GM12874 (cell line): ENCODE results near the gene CDH23.

Experiments used
- TF ChIP-seq, protein P1 (sequence below): IDR thresholded peaks from 2 replicates; pipeline ENCODE4 v1.5.1; 2011; ENCODE audit warnings: low read depth, mild to moderate bottlenecking, control low read depth, low read length, moderate library complexity; ENCODE audit not compliant: insufficient read depth

Gene CDH23

DNA sequence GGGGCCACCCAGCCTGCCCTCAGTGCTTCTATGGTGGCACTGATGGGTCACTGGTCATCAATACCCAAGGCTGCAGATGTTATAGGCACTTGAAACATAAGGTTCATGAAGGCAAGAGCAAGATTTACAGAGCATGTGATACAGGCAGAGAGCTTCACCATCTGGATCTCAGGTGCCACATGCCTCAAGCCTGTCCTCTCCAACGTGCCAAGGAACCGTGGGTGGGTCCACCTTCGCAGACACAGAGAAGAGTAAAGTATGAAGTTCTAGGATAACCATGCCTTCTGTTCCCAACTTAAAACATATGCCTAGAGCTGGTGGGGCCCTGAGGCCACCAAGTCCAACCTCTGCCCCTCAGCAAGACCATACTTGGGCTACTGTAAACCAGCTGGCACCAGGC, 26.7 kb upstream of the CDH23 start:
- TF ChIP-seq, protein P1, sequence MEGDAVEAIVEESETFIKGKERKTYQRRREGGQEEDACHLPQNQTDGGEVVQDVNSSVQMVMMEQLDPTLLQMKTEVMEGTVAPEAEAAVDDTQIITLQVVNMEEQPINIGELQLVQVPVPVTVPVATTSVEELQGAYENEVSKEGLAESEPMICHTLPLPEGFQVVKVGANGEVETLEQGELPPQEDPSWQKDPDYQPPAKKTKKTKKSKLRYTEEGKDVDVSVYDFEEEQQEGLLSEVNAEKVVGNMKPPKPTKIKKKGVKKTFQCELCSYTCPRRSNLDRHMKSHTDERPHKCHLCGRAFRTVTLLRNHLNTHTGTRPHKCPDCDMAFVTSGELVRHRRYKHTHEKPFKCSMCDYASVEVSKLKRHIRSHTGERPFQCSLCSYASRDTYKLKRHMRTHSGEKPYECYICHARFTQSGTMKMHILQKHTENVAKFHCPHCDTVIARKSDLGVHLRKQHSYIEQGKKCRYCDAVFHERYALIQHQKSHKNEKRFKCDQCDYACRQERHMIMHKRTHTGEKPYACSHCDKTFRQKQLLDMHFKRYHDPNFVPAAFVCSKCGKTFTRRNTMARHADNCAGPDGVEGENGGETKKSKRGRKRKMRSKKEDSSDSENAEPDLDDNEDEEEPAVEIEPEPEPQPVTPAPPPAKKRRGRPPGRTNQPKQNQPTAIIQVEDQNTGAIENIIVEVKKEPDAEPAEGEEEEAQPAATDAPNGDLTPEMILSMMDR, result no peak

DNA sequence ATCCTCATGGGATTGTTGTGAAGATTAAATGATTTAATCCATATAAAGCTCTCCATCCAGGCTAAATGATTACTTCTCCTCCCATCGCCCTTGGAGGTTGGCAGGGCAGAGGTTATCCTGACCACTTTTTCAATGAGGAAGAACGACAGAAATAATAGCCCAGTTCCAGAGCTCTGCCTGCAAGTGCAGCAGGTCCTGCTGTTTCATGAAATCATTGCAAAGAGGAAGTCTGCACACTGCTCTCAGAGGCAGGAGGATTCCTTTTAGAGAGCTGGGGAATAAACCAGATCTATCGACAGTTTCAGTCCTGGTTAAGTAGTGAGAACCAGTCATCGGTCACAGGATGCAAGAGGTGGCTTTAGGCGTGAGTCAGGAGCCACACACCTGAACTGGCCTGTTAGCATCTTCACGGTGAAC, 25.0 kb upstream of the CDH23 start:
- TF ChIP-seq, protein P1, result no peak

DNA sequence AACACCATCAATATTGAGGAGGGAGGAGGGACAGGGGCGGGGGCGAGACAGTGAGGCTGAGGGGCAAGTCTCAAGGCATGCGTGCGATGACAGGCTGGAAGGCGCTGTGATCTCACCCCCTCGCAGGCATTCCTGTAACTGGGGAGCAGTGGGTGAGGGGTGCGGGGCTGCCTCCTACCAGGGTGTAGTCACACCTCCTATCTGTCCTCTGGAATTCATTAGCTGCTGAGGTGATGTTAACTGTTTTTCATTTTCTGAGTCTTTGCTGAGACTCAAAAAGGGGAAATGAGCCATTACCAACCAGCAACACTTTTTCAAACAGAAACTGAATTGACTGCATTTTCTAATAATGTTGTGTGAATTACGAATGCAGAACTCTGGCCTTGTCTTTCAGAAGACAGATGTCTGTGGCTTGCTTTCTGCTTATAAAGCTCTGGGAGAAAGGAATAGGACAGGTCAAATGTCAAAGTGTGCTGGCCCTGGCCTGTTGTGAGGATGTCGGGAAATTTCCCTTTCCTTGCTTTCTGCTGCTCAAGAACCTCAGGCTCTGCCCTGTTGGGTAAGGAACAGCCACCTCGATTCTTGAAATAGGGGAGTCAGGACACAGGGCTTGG, 23.7 kb upstream of the CDH23 start:
- TF ChIP-seq, protein P1, result no peak

DNA sequence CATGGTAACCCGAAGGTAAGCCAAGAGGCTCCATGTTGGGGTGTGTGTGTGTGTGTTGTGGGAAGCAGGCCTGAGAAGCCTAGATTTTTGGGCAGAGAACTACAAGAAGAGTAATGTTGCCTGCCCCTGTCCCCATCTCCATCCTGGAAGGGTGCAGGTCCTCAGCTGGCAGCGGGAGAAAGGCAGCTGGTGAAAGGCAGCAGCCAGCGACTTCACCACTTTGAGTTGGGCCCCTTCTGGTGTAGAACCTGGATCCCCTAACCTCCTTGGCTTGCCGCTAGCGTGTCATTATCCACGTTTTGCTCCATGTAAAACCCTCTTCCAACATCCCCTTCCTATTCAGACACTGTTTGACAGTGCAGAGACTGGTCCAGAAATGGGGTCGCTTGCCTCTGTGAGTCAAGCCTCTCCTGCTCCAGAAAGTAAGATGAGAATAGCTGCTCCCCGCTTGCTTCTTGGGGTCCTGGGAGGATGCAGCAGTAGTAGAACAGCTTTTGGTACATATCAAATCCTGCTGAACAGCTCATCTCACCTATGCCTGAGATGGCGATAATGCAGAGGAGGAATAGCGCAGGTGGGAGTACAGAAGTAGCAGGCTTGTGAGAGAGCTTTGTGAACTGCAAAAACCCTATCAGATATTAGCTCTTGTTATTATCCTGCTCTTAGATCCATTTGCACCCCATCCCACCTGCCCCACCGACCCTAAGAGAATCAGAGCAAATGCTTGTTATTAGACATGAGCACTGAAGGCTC, 22.1 kb upstream of the CDH23 start:
- TF ChIP-seq, protein P1, result no peak

DNA sequence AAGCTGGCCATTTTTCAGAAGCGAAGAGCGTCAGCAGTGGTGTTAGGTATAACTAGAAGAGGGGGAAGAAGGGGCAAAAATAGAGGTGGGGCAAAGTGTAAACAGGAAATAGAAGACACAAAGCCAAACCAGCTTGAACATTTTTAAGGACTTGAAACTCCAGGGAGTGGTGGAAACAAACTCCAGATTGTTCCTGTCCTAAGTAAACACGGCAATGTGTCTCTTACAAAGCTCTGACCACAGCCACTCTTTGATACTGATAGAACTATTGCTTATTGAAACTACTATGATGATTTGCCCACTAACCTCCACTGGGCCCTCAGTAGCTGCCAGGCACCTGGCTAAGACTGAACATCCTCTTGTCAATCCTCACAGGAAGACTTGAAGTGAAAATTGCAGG, 20.8 kb upstream of the CDH23 start:
- TF ChIP-seq, protein P1, result no peak

DNA sequence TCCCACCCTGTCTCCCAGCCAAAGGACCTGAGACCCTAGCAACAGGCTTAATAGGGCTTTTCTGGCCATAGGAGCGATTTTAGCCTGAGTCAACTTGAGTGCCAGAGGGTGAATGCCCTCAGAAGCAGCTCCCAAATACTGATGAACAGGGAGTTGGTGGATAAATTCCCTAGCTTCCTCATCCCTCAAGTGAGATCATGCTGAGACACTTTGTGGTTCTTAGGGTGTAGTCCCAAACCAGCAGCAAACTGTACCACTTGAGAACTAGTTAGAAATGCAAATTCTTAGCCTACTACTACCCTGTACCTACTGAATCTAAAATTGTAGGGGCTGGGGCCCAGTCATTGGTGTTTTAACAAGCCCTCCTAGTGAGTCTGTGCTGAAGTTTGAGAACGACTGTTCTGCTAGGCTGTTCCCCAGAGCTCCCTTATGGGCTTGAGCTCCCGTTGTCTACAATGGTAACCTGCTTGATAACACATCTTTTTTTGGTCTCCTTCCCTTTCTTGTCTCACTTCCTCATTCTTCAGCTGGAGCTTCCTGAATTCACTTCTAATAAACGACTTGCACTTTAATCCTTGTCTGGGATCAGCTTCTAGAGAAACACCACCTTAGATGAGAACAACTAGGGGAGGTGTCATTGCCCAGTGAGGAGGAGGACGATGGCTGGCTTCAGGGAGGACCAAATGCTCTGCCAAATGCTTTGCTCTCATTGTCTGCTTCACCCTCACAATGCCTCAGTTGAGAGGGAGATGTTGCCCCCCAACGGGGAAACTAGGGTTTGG, 18.2 kb upstream of the CDH23 start:
- TF ChIP-seq, protein P1, result no peak

DNA sequence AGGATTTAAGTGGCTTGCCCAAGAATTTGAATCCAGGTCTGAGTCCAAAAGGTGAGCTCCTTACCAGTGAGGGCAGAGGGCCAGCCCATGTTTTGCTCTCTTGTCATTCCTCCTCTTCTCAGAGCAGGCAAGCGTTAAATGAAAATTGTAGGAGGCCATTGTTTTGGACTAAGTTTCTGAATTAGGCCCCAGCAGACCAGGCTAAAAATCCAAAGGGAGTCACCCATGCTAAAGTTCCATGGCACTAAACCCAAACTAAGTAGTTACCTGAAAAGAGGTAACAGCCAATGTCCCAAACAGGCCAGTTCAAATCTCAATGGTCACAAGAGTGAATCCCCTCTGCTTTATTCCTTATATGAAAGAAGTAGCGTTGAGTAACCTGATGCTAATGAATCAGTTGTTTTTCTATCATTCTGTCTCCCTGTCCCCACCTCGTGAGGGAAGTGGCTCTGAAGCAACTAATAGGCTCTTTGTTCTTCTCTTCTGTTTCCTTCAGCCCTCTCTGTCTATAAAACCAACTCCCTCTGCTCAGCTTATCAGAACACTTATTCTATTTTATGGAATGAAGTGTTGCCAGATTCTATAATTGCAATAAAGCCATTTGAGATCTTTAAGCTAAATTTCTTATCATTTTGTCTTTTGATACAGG, 17.5 kb upstream of the CDH23 start:
- TF ChIP-seq, protein P1, result no peak
